ENCODE measurements around the gene CPE. TPM values are rescaled to one million over a fixed set of nuclear protein-coding genes. Genes with fewer than 3 reads are reported as not detected.

Gene CPE
- total and polyA plus RNA-seq, 2 donors (not counting 3 experiments of a cell fraction or from before 2014, with no cell fraction given), result 2.7 to 9.2 TPM

DNA sequence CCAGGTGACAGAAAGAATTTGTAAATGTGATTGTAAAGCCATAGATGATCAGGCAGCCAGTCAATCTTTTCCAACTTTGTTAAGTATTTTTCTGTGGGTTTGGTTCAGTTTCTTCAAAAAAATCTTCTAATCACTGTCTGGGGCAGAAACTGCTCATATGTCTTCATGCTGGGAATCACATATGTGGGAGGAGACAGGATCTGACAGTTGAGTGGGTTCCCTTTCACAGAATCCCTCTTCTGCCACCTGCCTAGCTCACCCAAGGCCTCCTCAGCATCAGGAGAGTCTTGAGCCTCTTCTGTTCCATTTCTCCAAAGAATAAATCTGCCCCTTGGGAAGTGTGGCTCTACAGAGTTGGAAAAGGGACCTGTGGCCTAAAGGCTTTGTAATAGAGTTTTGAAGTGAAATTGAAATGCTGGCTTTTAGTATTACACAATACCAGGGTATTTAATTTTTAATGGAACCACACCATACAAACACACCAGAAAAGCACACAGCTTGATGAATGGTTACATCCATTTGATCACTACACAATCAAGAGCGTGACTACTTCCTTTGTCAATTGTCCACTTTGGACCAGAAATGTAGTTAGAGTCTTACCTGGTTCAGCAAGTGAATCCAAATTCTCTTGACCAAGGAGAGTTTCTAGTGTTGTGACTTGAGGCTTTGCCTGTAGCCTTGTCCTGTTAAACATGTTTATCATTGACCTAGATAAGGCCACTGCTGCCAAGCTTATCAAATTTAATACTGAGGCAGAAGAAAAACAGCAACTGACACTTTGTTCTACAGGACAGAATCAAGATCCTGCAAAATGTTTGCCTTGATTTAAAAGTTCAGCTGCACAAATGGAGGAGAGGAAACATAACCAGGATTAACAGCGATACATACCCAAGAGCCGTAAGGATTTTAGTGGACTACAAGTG, 30.9 kb upstream of the CPE start:
- H3K4me1 ChIP-seq (ENCODE audit: control insufficient read depth, extremely low read depth, insufficient read depth, low read length), result no peaks in the 10 kb centered on the region
- ChIA-PET POLR2A (no interaction called here), CTCF (interaction anchor here (1.1 to 12.4 kb wide), 5 partner anchors 8 to 235 kb away, joined by 3 to 347 read pairs (median 7); partner anchors contain the start of gene TMEM192)
- peaks cover 0 to 2% of the 10 kb centered on the region in 2 experiments for H3K36me3 ChIP-seq (ENCODE audit: control insufficient read depth in 2 of 2, extremely low read depth in 1 of 2, insufficient read depth in 2 of 2, low read length in 2 of 2)
- no peak for FAIRE-seq
- H3K4me2 ChIP-seq (ENCODE audit: insufficient read depth, low read length), result no peak overlapping the region
- no peak overlapping the region for H2AFZ ChIP-seq (ENCODE audit: low read depth, low read length)
- no TSS peak for BruUV-seq (replicated peaks)
- intact Hi-C loops (cut with micrococcal nuclease) (no loop called here), dilution Hi-C loops (cut with MboI; ENCODE audit: extremely low pct_ligation_motif_present, low sequenced_read_pairs) (no loop called here)
- no peaks in the 10 kb centered on the region for H3K9me3 ChIP-seq (replicated peaks; ENCODE audit: control insufficient read depth, insufficient read depth, low read length)
- no peak overlapping the region for H3K9ac ChIP-seq (replicated peaks; ENCODE audit: extremely low read depth, insufficient read depth, low read length)
- no peak for DNase-seq (ENCODE audit: low read depth, low spot score)
- no peak overlapping the region for H3K4me3 ChIP-seq (replicated peaks in 1 of 3; ENCODE audit: insufficient read depth in 1 of 3, low read depth in 1 of 3, low read length in 3 of 3)
- no peak for TF ChIP-seq POLR2AphosphoS5 (IDR thresholded peaks at IDR 0.05; ENCODE audit: insufficient read depth, low read depth, low read length)
- no peak for TF ChIP-seq GATA2 (IDR thresholded peaks at IDR 0.05; ENCODE audit: insufficient read depth, insufficient read length, low read depth, low read length)
- no peak for TF ChIP-seq POLR2A (IDR thresholded peaks at IDR 0.05; ENCODE audit: low read depth, low read length)
- TF ChIP-seq CTCF (IDR thresholded peaks at IDR 0.05; ENCODE audit: extremely low read depth in 1 of 2, insufficient read depth in 1 of 2, low read depth in 1 of 2, low read length in 2 of 2), result no peak
- no peak for TF ChIP-seq MYC (IDR thresholded peaks at IDR 0.05; ENCODE audit: low read depth, low read length)
- TF ChIP-seq JUN (IDR thresholded peaks at IDR 0.05; ENCODE audit: borderline replicate concordance, insufficient read depth, insufficient read length, low read depth), result no peak
- TF ChIP-seq EZH2 (IDR thresholded peaks at IDR 0.05; ENCODE audit: borderline replicate concordance, low read depth, low read length, severe bottlenecking), result no peak
- no peak for TF ChIP-seq FOS (IDR thresholded peaks at IDR 0.05; ENCODE audit: borderline replicate concordance, insufficient read depth, low read length)
- TF ChIP-seq, protein P1, sequence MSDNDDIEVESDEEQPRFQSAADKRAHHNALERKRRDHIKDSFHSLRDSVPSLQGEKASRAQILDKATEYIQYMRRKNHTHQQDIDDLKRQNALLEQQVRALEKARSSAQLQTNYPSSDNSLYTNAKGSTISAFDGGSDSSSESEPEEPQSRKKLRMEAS (IDR thresholded peaks at IDR 0.05; ENCODE audit: insufficient read depth, insufficient read length), result no peak
- H3K27ac ChIP-seq (ENCODE audit: insufficient read depth, low read depth, low read length), result no peak overlapping the region
- H4K20me1 ChIP-seq (replicated peaks; ENCODE audit: control insufficient read depth, extremely low read depth, insufficient read depth, low read length), result no peaks in the 10 kb centered on the region
- H3K9me1 ChIP-seq (replicated peaks; ENCODE audit: control insufficient read depth, extremely low read depth, insufficient read depth, low read length), result no peaks in the 10 kb centered on the region
- no peaks in the 10 kb centered on the region for H3K79me2 ChIP-seq (ENCODE audit: control insufficient read depth, insufficient read depth, low read length)
- H3K27me3 ChIP-seq (ENCODE audit: control insufficient read depth in 2 of 2, insufficient read depth in 2 of 2, low read length in 2 of 2), result peaks cover 0 to 1% of the 10 kb centered on the region in 2 experiments

All from endothelial cell of umbilical vein (primary cell).